NCI-H2196 (cell line): Measurements from ENCODE around the gene LDAH.
A peak's percentile ranks its signal among the peaks of the same experiment; 100 is the strongest.

Experiments
- DNase-seq: peaks from one replicate; lab custom pipeline; 2025; ENCODE audit not compliant: unreplicated experiment; lab: John Stamatoyannopoulos, UW

Gene LDAH

GRCh38 chr2:20641123-20641985 is 181.5 kb downstream of the LDAH start:
- DNase-seq = no peak

GRCh38 chr2:20640411-20641122 is 182.3 kb downstream of the LDAH start:
- no peak for DNase-seq

- DNase-seq = no peak
Measured at GRCh38 chr2:20638646-20639430, 184.1 kb downstream of the LDAH start.

- DNase-seq = no peak
Measured at GRCh38 chr2:20638014-20638413, 184.9 kb downstream of the LDAH start.

- no peak for DNase-seq
Measured at GRCh38 chr2:20637147-20637546, 185.8 kb downstream of the LDAH start.

GRCh38 chr2:20635675-20636584 is 187.0 kb downstream of the LDAH start:
- DNase-seq = peak; percentile 84

GRCh38 chr2:20635113-20635510 is 187.8 kb downstream of the LDAH start:
- no peak for DNase-seq

GRCh38 chr2:20634507-20635112 is 188.3 kb downstream of the LDAH start:
- no peak for DNase-seq
